Psoas muscle (tissue), 8 donors: ENCODE results near the gene SGMS1. TPM values are rescaled to one million over a fixed set of nuclear protein-coding genes. Genes with fewer than 3 reads are reported as not detected.

Experiments used
- ATAC-seq, 4 donors: fragments of 200-7000 bp; cut with Tn5 transposase; one replicate each; pipeline ENCODE4 v1.9.1; 2020; ENCODE audit warnings: moderate library complexity in 3 of 4, mild to moderate bottlenecking in 2 of 4
- DNase-seq, 2 donors: peaks; one replicate each; pipeline ENCODE4 v3.0.0-alpha.2; 2020
- H3K27ac ChIP-seq: fragments of 200-600 bp; one replicate; pipeline ENCODE4 v1.8.0; 2022
- H3K27me3 ChIP-seq, 3 donors: fragments of 200-600 bp in 1 of 3; one replicate each; pipeline versions ENCODE4 v1.6.1 to v1.8.0; 2013 to 2022; ENCODE audit warnings: low read length in 2 of 3, mild to moderate bottlenecking in 2 of 3, moderate library complexity in 1 of 3; ENCODE audit not compliant: insufficient read depth in 3 of 3
- H3K36me3 ChIP-seq, 2 donors: fragments of 200-600 bp in 1 of 2; one replicate each; pipeline versions ENCODE4 v1.6.1 to v1.8.0; 2013 to 2022; ENCODE audit warnings: low read depth in 1 of 2, mild to moderate bottlenecking in 1 of 2, moderate library complexity in 1 of 2; ENCODE audit not compliant: insufficient read depth in 1 of 2
- H3K4me1 ChIP-seq: fragments of 200-600 bp; one replicate; pipeline ENCODE4 v1.8.0; 2022
- H3K4me3 ChIP-seq: fragments of 200-600 bp; one replicate; pipeline ENCODE4 v1.8.0; 2022; ENCODE audit warnings: mild to moderate bottlenecking
- H3K9me3 ChIP-seq: fragments of 200-600 bp; one replicate; pipeline ENCODE4 v1.8.0; 2022
- CTCF ChIP-seq: fragments of 200-600 bp; IDR thresholded peaks from one replicate; pipeline ENCODE4 v1.8.0; 2022; ENCODE audit warnings: antibody characterized with exemption
- WGBS, 3 donors: extraction: QIAGEN DNeasy Blood & Tissue Kit; methylation state at CpG; one replicate each; pipeline versions ENCODE4 v1.1.6 to v1.1.7; 2013; 5-methylcytosine and 5-hydroxymethylcytosine counted together
- intact Hi-C, 2 donors: fragments of 100-400 bp; cut with DNase I; formaldehyde crosslinking; loops; one replicate each; pipeline versions ENCODE4 v1.11.0 to v1.14.2; 2022
- polyA plus RNA-seq, 3 donors: library from polyadenylated mRNA; stranded (reverse); fragments of 200-250 nt; gene quantifications; one replicate each; pipeline ENCODE4 v1.2.3, GENCODE V29; 2013
- total RNA-seq, 4 donors: library from RNA; stranded (reverse); fragmentation: NEBNext Ultra II Directional in 2 of 4; extraction: Animal tissue kit (Norgen Biotek cat#: 25700) in 2 of 4; gene quantifications; one replicate each; pipeline versions ENCODE4 v1.2.1 to v1.2.4, GENCODE V29; 2021 to 2023
- donor health status: healthy with polysubstance abuse.
- donor health status: DM: no; HTN: no; CAD: no; lungs with moderate emphysema.
- donor health status: Bipolar disorder and iron deficiency.
- donor health status: healthy.
- donor health status: DM: yes; HTN: yes; CAD: no.
- donor health status: DM: no; HTN: no; CAD: no.
- donor health status: DM: no; HTN: no; CAD: no.
- donor health status: DM: yes; HTN: yes; CAD: no.

SGMS1 gene
- total and polyA plus RNA-seq, 7 donors: 6.2 to 16.7 (median 11.3) TPM

DNA sequence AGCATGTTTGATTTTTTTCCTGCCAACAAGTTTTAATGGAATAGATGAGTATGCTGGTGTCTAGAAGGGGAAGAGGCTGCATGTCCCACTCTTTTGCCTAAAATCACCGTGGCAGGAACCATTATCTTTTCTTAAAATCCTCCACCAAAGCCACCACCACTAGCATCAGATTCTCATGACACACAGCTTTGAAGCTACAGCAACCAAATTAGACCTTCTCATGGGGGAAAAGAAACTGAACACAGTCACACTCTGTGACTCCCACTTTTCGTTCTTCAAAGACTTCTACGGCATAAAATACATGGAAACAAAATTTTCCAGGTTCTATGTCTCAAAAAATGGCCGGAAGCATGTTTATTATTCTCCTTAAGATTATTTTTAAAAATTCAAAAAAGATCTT lies 81.8 kb downstream of the SGMS1 start:
- TF ChIP-seq CTCF: no peak
- Histone ChIP-seq H3K36me3 (no peaks in the 10 kb centered on the region), H3K27ac (no peak overlapping the region), H3K4me3 (no peak overlapping the region), H3K9me3 (no peaks in the 10 kb centered on the region), H3K4me1 (peaks cover 16% of the 10 kb centered on the region), H3K27me3 (no peaks in the 10 kb centered on the region)
- ATAC-seq (no peak), DNase-seq (no peak)
- intact Hi-C loops: no loop called here
- 77 to 96% (median 92%) methylated on average over 4 of the region's 4 CpGs for WGBS, 3 donors

DNA sequence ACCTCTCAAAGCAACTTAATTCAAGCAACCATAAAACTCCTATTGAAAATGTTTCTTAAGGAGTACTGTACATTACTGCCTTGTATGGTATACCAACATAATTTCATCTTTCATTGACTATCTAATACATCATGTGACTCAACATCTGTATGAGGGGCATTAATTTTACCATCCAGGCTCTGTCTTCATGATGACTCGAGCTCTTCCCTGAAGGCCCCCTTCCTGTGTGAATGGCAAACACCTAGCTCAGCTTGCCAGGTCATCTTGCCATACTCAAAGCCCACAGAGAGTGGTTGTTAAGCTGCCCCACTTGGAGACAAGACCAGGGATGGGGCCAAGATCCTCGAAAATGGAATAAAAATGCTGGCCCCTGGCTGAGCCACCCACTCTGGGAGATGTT lies 82.4 kb downstream of the SGMS1 start:
- H3K27ac ChIP-seq: no peak overlapping the region
- H3K9me3 ChIP-seq: no peaks in the 10 kb centered on the region
- DNase-seq (no peak), ATAC-seq (no peak)
- H3K36me3 ChIP-seq: no peaks in the 10 kb centered on the region
- no peak overlapping the region for H3K4me3 ChIP-seq
- H3K27me3 ChIP-seq: no peaks in the 10 kb centered on the region
- TF ChIP-seq CTCF: no peak
- peaks cover 16% of the 10 kb centered on the region for H3K4me1 ChIP-seq
- intact Hi-C loops: no loop called here
- WGBS, 3 donors: 59 to 95% (median 70%) methylated on average over 2 of the region's 2 CpGs

- intact Hi-C loops: no loop called here
- ATAC-seq: no peak
- H3K9me3 ChIP-seq: no peaks in the 10 kb centered on the region
- peaks cover 16% of the 10 kb centered on the region for H3K4me1 ChIP-seq
- H3K36me3 ChIP-seq: no peaks in the 10 kb centered on the region
- no peak for DNase-seq
- WGBS, 3 donors: 94 to 100% (median 100%) methylated on average over 1 of the region's 1 CpG
- H3K27me3 ChIP-seq: no peaks in the 10 kb centered on the region
- no peak overlapping the region for H3K27ac ChIP-seq
- no peak for TF ChIP-seq CTCF
- H3K4me3 ChIP-seq: no peak overlapping the region
Observed at GRCh38 chr10:50540826-50541122, 83.0 kb downstream of the SGMS1 start.

DNA sequence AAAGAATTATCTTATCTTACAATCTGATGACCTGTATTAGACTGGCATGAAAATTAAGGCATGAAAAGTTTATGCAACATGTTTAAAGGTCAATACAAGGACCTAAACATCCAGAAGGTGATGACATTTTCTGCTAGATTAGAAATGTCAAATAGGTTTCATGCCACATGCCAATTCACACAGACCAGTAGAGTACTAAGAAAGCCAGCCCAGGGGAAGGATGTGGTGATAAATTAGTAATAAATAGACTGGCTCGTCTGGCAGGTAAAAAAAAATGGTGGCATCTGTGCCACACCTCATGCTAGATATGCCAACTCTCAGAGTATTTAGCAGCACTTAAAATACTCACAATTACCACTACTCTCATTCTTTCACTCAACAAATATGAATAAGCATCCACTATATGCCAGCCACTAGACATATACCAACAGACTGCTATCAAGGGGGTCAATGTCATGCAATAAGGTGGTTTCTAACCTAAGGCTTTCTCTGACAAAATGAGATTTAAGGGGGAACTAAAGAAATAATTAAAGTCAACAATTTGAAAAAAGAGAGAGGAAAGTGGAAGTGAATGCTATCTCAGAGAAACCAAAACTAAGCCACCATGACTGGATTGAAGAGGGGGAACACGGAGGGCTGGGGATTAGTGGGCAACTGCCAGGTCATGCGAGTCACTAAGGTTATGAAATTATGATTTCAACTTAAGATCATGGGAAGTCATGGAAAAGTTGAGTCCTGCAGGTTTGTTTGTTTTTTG lies 83.5 kb downstream of the SGMS1 start:
- Histone ChIP-seq H3K4me1 (peaks cover 16% of the 10 kb centered on the region), H3K27me3 (no peaks in the 10 kb centered on the region), H3K4me3 (no peak overlapping the region), H3K36me3 (no peaks in the 10 kb centered on the region), H3K9me3 (no peaks in the 10 kb centered on the region), H3K27ac (no peak overlapping the region)
- WGBS, 3 donors: 46 to 78% (median 49%) methylated on average over 3 of the region's 3 CpGs
- DNase-seq (no peak), ATAC-seq (no peak)
- intact Hi-C loops: no loop called here
- no peak for TF ChIP-seq CTCF
